WI38 (cell line): ENCODE data around the gene RGS4.

Experiments
- H3K4me3 ChIP-seq: 2 replicates; pipeline ENCODE4 v1.5.1; 2011; ENCODE audit warnings: low read depth, mild to moderate bottlenecking, control low read depth, low read length
- TF ChIP-seq, protein P1 (sequence below): IDR thresholded peaks from 2 replicates; pipeline ENCODE4 v1.5.1; 2012; ENCODE audit warnings: low read depth, mild to moderate bottlenecking, control low read depth, low read length

Gene RGS4

DNA sequence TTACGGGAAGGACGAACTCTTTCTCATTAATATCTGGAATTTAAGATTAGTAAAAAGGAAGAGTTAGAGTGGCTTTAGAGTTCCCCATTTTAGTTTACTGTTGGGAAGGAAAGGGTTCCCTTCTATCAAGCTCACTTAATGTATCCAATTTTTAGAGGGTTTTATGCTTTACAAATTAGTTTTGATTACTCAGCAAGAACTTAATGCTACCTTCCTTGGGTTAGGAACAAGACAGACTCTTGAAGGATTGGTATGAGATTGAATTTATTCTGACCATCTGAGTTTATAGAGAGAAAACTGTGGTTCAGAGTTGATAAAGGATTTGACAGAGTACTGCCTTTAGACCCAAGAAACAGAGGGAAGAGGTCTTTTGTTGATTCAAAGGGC, 29.5 kb upstream of the RGS4 start:
- no peak overlapping the region for H3K4me3 ChIP-seq
- TF ChIP-seq, protein P1, sequence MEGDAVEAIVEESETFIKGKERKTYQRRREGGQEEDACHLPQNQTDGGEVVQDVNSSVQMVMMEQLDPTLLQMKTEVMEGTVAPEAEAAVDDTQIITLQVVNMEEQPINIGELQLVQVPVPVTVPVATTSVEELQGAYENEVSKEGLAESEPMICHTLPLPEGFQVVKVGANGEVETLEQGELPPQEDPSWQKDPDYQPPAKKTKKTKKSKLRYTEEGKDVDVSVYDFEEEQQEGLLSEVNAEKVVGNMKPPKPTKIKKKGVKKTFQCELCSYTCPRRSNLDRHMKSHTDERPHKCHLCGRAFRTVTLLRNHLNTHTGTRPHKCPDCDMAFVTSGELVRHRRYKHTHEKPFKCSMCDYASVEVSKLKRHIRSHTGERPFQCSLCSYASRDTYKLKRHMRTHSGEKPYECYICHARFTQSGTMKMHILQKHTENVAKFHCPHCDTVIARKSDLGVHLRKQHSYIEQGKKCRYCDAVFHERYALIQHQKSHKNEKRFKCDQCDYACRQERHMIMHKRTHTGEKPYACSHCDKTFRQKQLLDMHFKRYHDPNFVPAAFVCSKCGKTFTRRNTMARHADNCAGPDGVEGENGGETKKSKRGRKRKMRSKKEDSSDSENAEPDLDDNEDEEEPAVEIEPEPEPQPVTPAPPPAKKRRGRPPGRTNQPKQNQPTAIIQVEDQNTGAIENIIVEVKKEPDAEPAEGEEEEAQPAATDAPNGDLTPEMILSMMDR: no peak

DNA sequence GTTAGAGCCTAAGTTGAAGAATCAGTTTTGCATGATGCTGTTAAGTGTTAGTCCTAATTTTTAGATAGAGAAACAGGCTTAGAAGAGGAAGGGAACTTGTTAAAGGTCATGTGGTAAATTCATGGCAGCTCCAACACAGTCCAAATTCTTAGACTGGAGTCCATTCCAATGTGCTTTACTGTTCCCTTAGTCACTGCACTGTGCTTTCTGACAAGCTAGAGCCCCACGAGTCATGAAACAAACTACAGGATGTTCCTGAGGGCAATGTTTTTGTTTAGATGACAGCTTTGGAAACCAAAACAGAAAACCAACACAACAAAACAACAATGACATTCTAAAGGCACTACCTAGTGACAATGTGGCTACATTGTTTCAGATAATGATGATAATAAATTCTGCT, 23.1 kb upstream of the RGS4 start:
- no peak overlapping the region for H3K4me3 ChIP-seq
- TF ChIP-seq, protein P1: no peak

DNA sequence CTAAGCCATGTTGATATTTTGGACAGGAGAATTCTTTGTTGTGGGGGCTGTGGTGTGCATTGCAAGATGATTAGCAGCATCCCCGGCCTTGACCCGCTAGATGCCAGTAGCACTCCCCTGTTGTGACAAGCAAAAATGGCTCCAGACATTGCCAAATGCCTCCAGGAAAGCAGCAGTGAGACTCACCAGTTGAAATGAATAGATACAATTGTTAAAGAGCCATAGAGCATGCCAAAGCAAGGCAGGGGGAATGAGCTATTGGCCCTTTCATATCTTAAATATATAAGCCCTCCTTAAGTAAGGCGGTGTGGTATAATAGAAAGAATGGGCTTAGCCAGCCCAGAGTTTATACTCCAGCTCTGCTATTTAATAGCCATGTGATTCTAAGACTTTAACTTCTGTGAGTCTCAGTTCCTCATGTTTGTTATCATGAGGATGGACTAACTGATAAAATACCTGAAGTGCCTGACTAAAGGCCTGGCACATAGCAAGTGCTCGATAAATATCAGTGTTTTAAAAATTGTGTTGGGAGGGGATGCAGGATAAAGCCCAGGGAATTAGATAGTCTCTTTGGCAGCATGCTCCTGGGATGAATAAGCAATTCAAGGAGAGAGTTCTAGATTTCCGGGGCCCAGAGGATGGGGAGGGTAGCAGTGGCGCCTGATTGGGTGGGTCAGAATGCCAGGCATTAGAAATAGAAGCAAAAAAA, 21.1 kb upstream of the RGS4 start:
- TF ChIP-seq, protein P1: no peak
- no peak overlapping the region for H3K4me3 ChIP-seq

DNA sequence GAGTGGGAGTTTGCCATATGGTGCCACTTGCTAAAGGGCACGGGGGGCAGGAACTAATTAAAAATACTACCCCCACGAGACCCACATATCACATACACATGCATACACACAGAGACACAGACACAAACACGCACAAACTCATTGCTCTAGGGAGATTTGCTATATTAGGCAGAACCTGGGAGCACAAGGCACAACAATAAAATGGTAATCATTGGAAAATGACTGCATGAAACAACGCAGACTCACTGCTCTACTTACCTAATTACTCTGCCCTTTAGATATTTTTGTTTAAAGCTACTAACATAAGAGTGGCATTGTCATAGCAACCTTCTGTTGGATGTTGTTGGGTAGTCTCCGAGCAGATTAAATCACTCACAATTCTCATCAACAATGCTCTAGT, 20.3 kb upstream of the RGS4 start:
- no peak overlapping the region for H3K4me3 ChIP-seq
- TF ChIP-seq, protein P1: no peak

DNA sequence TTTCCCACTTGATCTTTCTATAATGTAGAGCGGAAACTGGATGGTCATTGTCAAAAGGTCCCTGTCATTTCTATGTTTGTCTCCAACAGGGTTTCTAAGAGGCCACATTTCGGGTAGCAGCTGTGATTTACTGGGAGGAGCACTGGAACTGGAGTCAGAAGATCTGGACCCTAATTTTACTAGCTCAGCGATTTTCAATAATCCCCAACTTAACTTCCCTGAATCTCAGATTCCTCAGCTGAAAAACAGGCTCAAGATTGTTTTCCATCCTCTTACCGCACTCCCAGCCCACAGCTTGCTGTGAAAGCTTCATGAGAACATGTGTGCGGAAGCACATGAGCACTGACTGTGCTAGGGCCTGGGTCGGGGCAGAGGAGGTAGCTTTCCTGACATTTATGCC, 19.9 kb upstream of the RGS4 start:
- TF ChIP-seq, protein P1: no peak

DNA sequence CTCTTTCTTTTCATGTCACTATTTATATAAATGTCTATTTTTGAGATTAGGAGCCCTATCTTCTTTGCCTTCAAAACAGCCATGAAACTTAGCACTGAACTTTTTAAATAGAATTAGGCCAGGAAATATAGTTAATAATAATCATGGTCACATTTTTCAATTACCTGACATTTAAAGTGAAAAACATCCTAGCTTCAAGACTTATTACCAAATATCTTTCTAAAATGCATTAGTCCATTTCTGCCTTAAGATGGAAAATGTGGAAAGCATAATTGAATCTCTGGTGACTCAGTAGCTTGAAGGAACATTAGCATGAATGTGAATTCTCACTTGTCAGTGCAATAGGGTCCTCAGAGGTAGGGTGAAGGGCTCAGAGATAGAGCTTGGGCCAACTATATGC, 18.7 kb upstream of the RGS4 start:
- H3K4me3 ChIP-seq: no peak overlapping the region

More for the DNA sequence above, 19.9 kb upstream of the RGS4 start:
- H3K4me3 ChIP-seq: no peak overlapping the region

DNA sequence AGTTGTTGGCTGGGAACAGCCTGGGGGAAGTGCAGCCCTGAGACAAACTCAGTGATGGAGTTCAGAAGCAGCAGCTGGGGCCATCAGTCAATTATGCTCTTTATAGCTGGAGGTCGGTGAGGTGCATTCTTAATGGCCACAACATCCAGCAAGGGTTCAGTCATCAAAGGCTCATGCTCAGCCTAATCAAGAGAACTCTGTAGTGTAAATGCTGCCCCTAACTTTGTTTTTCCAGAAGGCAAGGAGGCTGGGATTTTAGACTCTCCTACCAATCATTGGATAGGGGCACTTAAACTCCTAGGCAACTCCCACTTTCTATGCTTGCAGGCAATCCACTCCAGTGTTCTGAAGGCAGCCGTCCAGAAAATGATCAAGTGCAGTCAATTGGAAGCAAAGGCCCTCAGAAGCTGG, 15.0 kb upstream of the RGS4 start:
- H3K4me3 ChIP-seq: no peak overlapping the region
- TF ChIP-seq, protein P1: no peak

More for the DNA sequence above, 18.7 kb upstream of the RGS4 start:
- TF ChIP-seq, protein P1: no peak
